GM21390 (cell line): Measurements from ENCODE around the gene BUB3.

Experiments
- ATAC-seq: cut with Tn5 transposase; IDR thresholded peaks from one replicate; pipeline ENCODE4 v1.9.1; 2021; ENCODE audit not compliant: unreplicated experiment

BUB3 gene

DNA sequence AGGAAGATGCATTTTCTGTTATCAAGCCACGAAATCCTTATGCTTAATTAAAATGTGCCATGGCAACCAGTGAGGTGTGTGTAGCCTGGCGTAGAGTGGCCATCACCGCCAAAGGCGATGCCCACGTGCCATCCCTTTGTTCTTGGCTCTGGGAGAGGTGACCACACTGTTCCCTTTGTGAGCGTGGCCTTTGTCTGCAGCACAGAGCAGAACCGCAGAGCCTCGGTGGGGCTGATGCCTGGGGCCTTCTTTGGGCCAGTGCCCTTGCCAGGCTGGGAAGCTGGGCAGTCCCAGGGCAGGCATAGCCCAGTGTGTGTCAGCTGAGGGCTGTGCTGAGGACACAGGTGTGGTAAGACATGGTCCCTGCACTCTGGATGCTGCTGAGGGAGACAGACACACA, 48.3 kb downstream of the BUB3 start:
- ATAC-seq: no peak

GRCh38 chr10:123203393-123204126, 49.4 kb downstream of the BUB3 start:
- ATAC-seq: no peak

GRCh38 chr10:123204127-123204461, 49.9 kb downstream of the BUB3 start:
- ATAC-seq: no peak

DNA sequence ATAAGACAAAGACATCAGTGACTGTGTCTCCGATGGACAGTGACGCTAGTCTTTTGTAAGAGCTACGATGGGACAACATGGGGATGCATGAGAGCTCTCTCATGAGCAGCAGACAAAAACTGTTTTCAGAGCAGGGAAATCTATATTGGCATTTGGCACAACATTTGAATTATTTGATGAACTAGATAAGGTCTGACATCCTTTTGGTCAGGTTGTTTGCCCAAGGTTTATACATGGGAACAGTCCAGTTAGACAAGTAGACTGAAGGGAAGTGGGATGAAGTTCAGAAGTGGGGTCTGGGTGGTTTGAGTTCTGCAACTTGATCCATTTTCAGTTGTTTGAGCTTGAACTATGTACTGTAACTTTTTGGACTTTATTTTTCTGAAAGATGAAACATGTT, 50.8 kb downstream of the BUB3 start:
- ATAC-seq: no peak

DNA sequence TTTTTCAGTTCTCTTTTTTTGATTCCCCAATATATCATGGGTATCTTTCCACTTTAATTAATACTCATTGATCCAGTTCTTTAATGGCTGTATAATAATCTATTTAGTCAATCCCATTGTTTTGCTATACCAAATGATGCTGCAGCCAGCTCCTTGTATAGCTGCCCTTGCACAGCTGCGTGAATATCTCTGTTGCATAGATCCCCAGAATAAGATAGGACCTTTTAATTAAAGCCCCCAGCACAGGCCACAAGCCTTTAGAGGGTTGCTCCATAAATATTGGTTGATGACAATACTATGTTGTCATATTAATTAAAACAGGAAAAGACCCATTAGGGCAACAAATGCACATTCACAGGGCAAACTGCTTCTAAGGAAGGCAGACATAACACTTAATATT, 57.9 kb downstream of the BUB3 start:
- ATAC-seq: no peak

DNA sequence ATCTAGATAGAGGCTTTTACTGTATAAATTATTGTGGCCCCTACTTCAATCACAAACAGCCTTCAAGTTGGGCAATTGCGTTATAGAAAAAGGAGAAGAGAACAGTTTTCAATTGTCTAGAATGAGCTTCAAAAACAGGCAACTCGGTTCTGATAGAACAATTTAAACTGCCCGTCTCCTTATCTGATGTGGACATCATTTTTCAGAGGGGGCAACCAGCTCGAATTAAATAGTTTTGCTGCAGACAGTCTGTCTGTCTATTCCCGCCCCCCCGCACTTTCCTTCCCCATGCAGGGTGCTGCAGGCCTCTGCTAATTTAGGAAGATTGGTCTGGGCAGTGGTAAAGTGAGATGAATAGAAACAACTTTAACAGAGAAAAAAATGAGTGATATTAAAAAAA, 58.4 kb downstream of the BUB3 start:
- ATAC-seq: no peak

DNA sequence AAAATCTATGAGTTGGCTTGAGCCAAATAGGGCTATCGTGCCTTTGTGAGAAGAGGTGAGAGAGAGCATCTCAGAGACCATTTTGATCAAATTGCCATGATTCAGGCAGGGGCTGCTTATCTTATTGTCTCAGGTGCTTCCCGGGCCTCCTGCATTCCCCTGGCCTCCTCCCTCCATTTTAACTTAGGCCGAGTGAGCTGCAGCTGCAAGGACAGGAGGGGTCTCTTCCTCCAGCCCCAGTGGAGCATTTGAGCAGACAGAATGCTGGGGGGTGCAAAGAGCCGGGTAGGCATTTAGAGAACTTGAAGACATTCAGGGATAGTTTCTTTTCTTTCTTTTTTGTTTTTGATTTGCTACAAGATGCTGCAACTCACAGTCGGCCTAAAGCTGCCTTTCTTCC, 59.0 kb downstream of the BUB3 start:
- no peak for ATAC-seq
